ENCODE results near the gene EFHD2.

DNA sequence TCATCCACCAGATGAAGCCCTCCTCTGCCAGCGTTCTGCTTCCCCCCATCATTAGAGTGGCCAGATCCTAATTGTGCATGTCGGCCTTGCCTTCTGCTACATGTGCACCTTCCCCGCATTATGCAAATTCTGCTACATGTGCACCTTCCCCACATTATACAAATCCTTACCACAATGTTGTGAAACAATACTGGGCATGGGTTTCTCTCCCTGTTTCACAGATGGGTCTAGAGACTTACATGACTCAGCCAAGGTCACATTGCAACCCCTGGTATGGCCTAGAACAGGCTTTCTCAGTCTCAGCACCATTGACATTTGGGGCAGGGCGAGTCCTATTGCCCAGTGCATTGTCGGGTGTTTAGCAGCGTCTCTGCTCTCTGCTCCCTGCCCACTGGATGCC, 45.8 kb downstream of the EFHD2 start:
- TF ChIP-seq, protein P1, sequence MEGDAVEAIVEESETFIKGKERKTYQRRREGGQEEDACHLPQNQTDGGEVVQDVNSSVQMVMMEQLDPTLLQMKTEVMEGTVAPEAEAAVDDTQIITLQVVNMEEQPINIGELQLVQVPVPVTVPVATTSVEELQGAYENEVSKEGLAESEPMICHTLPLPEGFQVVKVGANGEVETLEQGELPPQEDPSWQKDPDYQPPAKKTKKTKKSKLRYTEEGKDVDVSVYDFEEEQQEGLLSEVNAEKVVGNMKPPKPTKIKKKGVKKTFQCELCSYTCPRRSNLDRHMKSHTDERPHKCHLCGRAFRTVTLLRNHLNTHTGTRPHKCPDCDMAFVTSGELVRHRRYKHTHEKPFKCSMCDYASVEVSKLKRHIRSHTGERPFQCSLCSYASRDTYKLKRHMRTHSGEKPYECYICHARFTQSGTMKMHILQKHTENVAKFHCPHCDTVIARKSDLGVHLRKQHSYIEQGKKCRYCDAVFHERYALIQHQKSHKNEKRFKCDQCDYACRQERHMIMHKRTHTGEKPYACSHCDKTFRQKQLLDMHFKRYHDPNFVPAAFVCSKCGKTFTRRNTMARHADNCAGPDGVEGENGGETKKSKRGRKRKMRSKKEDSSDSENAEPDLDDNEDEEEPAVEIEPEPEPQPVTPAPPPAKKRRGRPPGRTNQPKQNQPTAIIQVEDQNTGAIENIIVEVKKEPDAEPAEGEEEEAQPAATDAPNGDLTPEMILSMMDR (IDR thresholded peaks at IDR 0.05) = no peak
- TF ChIP-seq POLR2A (IDR thresholded peaks at IDR 0.05) = no peak
- no peak for TF ChIP-seq EP300 (IDR thresholded peaks at IDR 0.05)
